GM21717 (cell line): ENCODE data around the gene TAS2R31.
"Not testable (repeated sequence)": the region's sequence is repeated elsewhere in the genome, so short reads cannot be mapped to it uniquely, and the experiment has no call there.

ENCODE experiments used
- ATAC-seq: cut with Tn5 transposase; IDR thresholded peaks from one replicate; pipeline ENCODE4 v1.9.1; 2021; ENCODE audit warnings: mild to moderate bottlenecking, moderate library complexity; ENCODE audit not compliant: unreplicated experiment

Gene TAS2R31

GRCh38 chr12:11031307-11031706 is at the start of gene TAS2R31:
Gene TAS2R31, minus strand, starts transcription at chr12:11031407. Its CDS starts 72 bp downstream, at chr12:11031335.
- ATAC-seq: no peak

- ATAC-seq: no peak
Observed at GRCh38 chr12:11078246-11078645, 47.0 kb upstream of the TAS2R31 start.

GRCh38 chr12:11075642-11076041 is 44.4 kb upstream of the TAS2R31 start:
- ATAC-seq: no peak

- ATAC-seq: no peak
Observed at GRCh38 chr12:11071414-11071813, 40.2 kb upstream of the TAS2R31 start.

GRCh38 chr12:11070999-11071398 is 39.8 kb upstream of the TAS2R31 start:
- no peak for ATAC-seq

GRCh38 chr12:11069854-11070365 is 38.7 kb upstream of the TAS2R31 start:
- ATAC-seq: no peak

- no peak for ATAC-seq
Observed at GRCh38 chr12:11067514-11067913, 36.3 kb upstream of the TAS2R31 start.

GRCh38 chr12:11062194-11062593 is 31.0 kb upstream of the TAS2R31 start, which contains the start of gene TAS2R46:
Gene TAS2R46, minus strand, starts transcription at chr12:11062294. Its CDS starts 0 bp downstream, at chr12:11062294.
- not testable (repeated sequence) for ATAC-seq

- no peak for ATAC-seq
Observed at GRCh38 chr12:11059784-11060183, 28.6 kb upstream of the TAS2R31 start.

GRCh38 chr12:11059041-11059440 is 27.8 kb upstream of the TAS2R31 start:
- no peak for ATAC-seq

GRCh38 chr12:11055306-11055705 is 24.1 kb upstream of the TAS2R31 start:
- no peak for ATAC-seq

- ATAC-seq: not testable (repeated sequence)
Observed at GRCh38 chr12:11049806-11050531, 18.8 kb upstream of the TAS2R31 start.

GRCh38 chr12:11041366-11041765 is 10.2 kb upstream of the TAS2R31 start:
- ATAC-seq: not testable (repeated sequence)

GRCh38 chr12:11040162-11040561 is 9.0 kb upstream of the TAS2R31 start:
- no peak for ATAC-seq

GRCh38 chr12:11039171-11039570 is 8.0 kb upstream of the TAS2R31 start:
- no peak for ATAC-seq

- not testable (repeated sequence) for ATAC-seq
Observed at GRCh38 chr12:11033959-11034358, 2.8 kb upstream of the TAS2R31 start.

- ATAC-seq: no peak
Observed at GRCh38 chr12:11026118-11026517, 5.1 kb downstream of the TAS2R31 start.

- ATAC-seq: no peak
Observed at GRCh38 chr12:11023387-11023786, 7.8 kb downstream of the TAS2R31 start.

GRCh38 chr12:11022520-11022919 is 8.7 kb downstream of the TAS2R31 start, which contains the start of gene TAS2R19:
Gene TAS2R19, minus strand, starts transcription at chr12:11022620. Its CDS starts 49 bp downstream, at chr12:11022571.
- no peak for ATAC-seq

GRCh38 chr12:11016937-11017336 is 14.3 kb downstream of the TAS2R31 start:
- no peak for ATAC-seq

- no peak for ATAC-seq
Observed at GRCh38 chr12:11015775-11016430, 15.3 kb downstream of the TAS2R31 start.

GRCh38 chr12:11014234-11014633 is 17.0 kb downstream of the TAS2R31 start:
- ATAC-seq: no peak
